CD14-positive monocyte (primary cell): ENCODE data around the gene DTD1. TPM values are rescaled to one million over a fixed set of nuclear protein-coding genes. Genes with fewer than 3 reads are reported as not detected.

Experiments
- DNase-seq, 3 donors: peaks; one replicate each; pipeline ENCODE4 v3.0.0-alpha.2; 2011 to 2022
- H2AFZ ChIP-seq: 2 replicates; pipeline ENCODE4 v1.6.0; 2012; ENCODE audit warnings: mild to moderate bottlenecking, low read depth, low read length, inconsistent platforms; ENCODE audit not compliant: insufficient read depth, poor library complexity, severe bottlenecking
- H3K27ac ChIP-seq, 2 donors: 1 replicate in 1 of 2; 2 replicates in 1 of 2; pipeline ENCODE4 v1.5.1; 2012 to 2013; ENCODE audit warnings: low read length in 2 of 2, control low read depth in 1 of 2, inconsistent platforms in 1 of 2, low read depth in 1 of 2, mild to moderate bottlenecking in 1 of 2
- H3K27me3 ChIP-seq, 2 donors: one replicate each; pipeline versions ENCODE4 v1.6.0 to v1.6.1; 2011 to 2013; ENCODE audit warnings: low read length in 2 of 2; ENCODE audit not compliant: control insufficient read depth in 2 of 2, insufficient read depth in 2 of 2
- H3K36me3 ChIP-seq, 2 donors: replicated peaks in 1 of 2; 1 replicate in 1 of 2; 2 replicates in 1 of 2; pipeline versions ENCODE4 v1.5.1 to v1.6.1; 2012 to 2013; ENCODE audit warnings: low read length in 2 of 2, control low read depth in 1 of 2, inconsistent platforms in 1 of 2, mild to moderate bottlenecking in 1 of 2; ENCODE audit not compliant: insufficient read depth in 2 of 2, control insufficient read depth in 1 of 2
- H3K4me1 ChIP-seq, 2 donors: 1 replicate in 1 of 2; 2 replicates in 1 of 2; pipeline versions ENCODE4 v1.5.1 to v1.6.1; 2012 to 2013; ENCODE audit warnings: low read length in 2 of 2, control low read depth in 1 of 2, inconsistent platforms in 1 of 2, mild to moderate bottlenecking in 1 of 2, moderate library complexity in 1 of 2; ENCODE audit not compliant: insufficient read depth in 2 of 2, control insufficient read depth in 1 of 2
- H3K4me2 ChIP-seq: replicated peaks from 2 replicates; pipeline ENCODE3; 2012; ENCODE audit warnings: low read length, moderate library complexity, mild to moderate bottlenecking; ENCODE audit not compliant: poor library complexity, severe bottlenecking; ENCODE audit errors: extremely low read depth
- H3K4me3 ChIP-seq, 3 experiments: fragments of 200-600 bp in 1 of 3; sonication (generic) in 1 of 3; replicated peaks in 1 of 3; 1 replicate in 2 of 3; 2 replicates in 1 of 3; pipeline ENCODE4 v1.5.1; 2011 to 2013; ENCODE audit warnings: low read length in 3 of 3, mild to moderate bottlenecking in 3 of 3, control low read depth in 2 of 3, low read depth in 2 of 3, inconsistent platforms in 1 of 3, moderate library complexity in 1 of 3
- H3K79me2 ChIP-seq: 2 replicates; pipeline ENCODE4 v1.6.0; 2012; ENCODE audit warnings: mild to moderate bottlenecking, control low read depth, inconsistent platforms, low read length, moderate library complexity; ENCODE audit not compliant: insufficient read depth
- H3K9ac ChIP-seq: 2 replicates; pipeline ENCODE4 v1.6.0; 2017; ENCODE audit warnings: low read length, mild to moderate bottlenecking; ENCODE audit not compliant: insufficient read depth, poor library complexity, severe bottlenecking
- H3K9me3 ChIP-seq, 2 donors: replicated peaks in 1 of 2; 1 replicate in 1 of 2; 2 replicates in 1 of 2; pipeline versions ENCODE4 v1.5.1 to v1.6.1; 2012 to 2013; ENCODE audit warnings: low read length in 2 of 2, control low read depth in 1 of 2; ENCODE audit not compliant: control insufficient read depth in 1 of 2, insufficient read depth in 1 of 2
- H4K20me1 ChIP-seq: 2 replicates; pipeline ENCODE4 v1.6.0; 2012; ENCODE audit warnings: mild to moderate bottlenecking, low read length, control low read depth, moderate library complexity; ENCODE audit not compliant: insufficient read depth
- H3K27ac Mint-ChIP-seq, 7 donors: one replicate each; pipeline ENCODE4 v1.8.0; 2020; ENCODE audit warnings: mild to moderate bottlenecking in 7 of 7, mixed read lengths in 7 of 7, moderate library complexity in 6 of 7, inconsistent platforms in 2 of 7
- H3K27me3 Mint-ChIP-seq, 3 donors: one replicate each; pipeline ENCODE4 v1.8.0; 2021 to 2022; ENCODE audit warnings: low read depth in 3 of 3, mild to moderate bottlenecking in 3 of 3, mixed read lengths in 3 of 3, moderate library complexity in 3 of 3, inconsistent platforms in 1 of 3
- H3K36me3 Mint-ChIP-seq, 2 donors: one replicate each; pipeline ENCODE4 v1.8.0; 2020; ENCODE audit warnings: mixed read lengths in 2 of 2, inconsistent platforms in 1 of 2, mild to moderate bottlenecking in 1 of 2
- H3K4me1 Mint-ChIP-seq: one replicate; pipeline ENCODE4 v1.8.0; 2020; ENCODE audit warnings: mild to moderate bottlenecking, mixed read lengths
- H3K4me3 Mint-ChIP-seq, 2 donors: one replicate each; pipeline ENCODE4 v1.8.0; 2020; ENCODE audit warnings: mild to moderate bottlenecking in 2 of 2, mixed read lengths in 2 of 2, moderate library complexity in 1 of 2
- H3K9me3 Mint-ChIP-seq, 7 donors: one replicate each; pipeline ENCODE4 v1.8.0; 2020 to 2022; ENCODE audit warnings: mixed read lengths in 7 of 7, mild to moderate bottlenecking in 6 of 7, moderate library complexity in 6 of 7, inconsistent platforms in 2 of 7
- CTCF ChIP-seq: fragments of 200-600 bp; IDR thresholded peaks from one replicate; pipeline ENCODE4 v1.8.0; 2022; ENCODE audit warnings: antibody characterized with exemption, mild to moderate bottlenecking
- WGBS: methylation state at CpG from one replicate; pipeline ENCODE4 v1.1.5; 2013; ENCODE audit warnings: missing lambda C conversion rate; ENCODE audit not compliant: insufficient coverage; 5-methylcytosine and 5-hydroxymethylcytosine counted together
- intact Hi-C, 2 donors: fragments of 100-400 bp; cut with micrococcal nuclease; formaldehyde crosslinking; loops; one replicate each; pipeline versions ENCODE4 v1.15.0 to v1.15.1; 2023
- polyA plus RNA-seq, 3 donors: library from polyadenylated mRNA; depleted of rRNA in 1 of 3; unstranded in 2 of 3; stranded (reverse) in 1 of 3; fragments of 300-500 nt in 2 of 3; fragments of >200 nt in 1 of 3; fragmentation: Illumina TruSeq in 2 of 3; gene quantifications; 1 replicate in 2 of 3; 2 replicates in 1 of 3; pipeline ENCODE4 v1.2.3, GENCODE V29; 2012 to 2021

Gene DTD1
- polyA plus RNA-seq, 3 donors = 18.8 to 33.6 (median 26.3) TPM

- Histone ChIP-seq H4K20me1 (no peaks in the 10 kb centered on the region), H3K4me2 (no peak overlapping the region), H3K27ac (no peak overlapping the region), H3K9me3 (no peaks in the 10 kb centered on the region), H3K9ac (no peak overlapping the region), H2AFZ (no peak overlapping the region), H3K36me3 (no peaks in the 10 kb centered on the region), H3K79me2 (no peaks in the 10 kb centered on the region), H3K4me3 (no peak overlapping the region), H3K27me3 (no peaks in the 10 kb centered on the region), H3K4me1 (no peaks in the 10 kb centered on the region)
- Mint-ChIP-seq H3K4me1 (peaks cover 4% of the 10 kb centered on the region), H3K27me3 (no peaks in the 10 kb centered on the region), H3K36me3 (no peaks in the 10 kb centered on the region), H3K27ac (no peak overlapping the region), H3K4me3 (no peak overlapping the region), H3K9me3 (peaks cover 0 to 4% (median 0%) of the 10 kb centered on the region in 7 donors)
- WGBS = 87% methylated on average over 2 of the region's 3 CpGs
- intact Hi-C loops = no loop called here
- no peak for TF ChIP-seq CTCF
- no peak for DNase-seq
These were observed 100.8 kb downstream of the DTD1 start for GRCh38 chr20:18688676-18689075.

GRCh38 chr20:18689557-18689956 lies 101.7 kb downstream of the DTD1 start:
- no peaks in the 10 kb centered on the region for H3K79me2 ChIP-seq
- H3K27ac ChIP-seq = no peak overlapping the region
- no peak overlapping the region for H3K9ac ChIP-seq
- H3K36me3 ChIP-seq = no peaks in the 10 kb centered on the region
- H3K4me1 ChIP-seq = no peaks in the 10 kb centered on the region
- Mint-ChIP-seq H3K27ac (no peak overlapping the region), H3K9me3 (peaks cover 0 to 4% (median 0%) of the 10 kb centered on the region in 7 donors), H3K27me3 (no peaks in the 10 kb centered on the region), H3K36me3 (peaks cover 0 to 3% of the 10 kb centered on the region in 2 donors), H3K4me1 (peaks cover 4% of the 10 kb centered on the region), H3K4me3 (no peak overlapping the region)
- no peak for TF ChIP-seq CTCF
- H2AFZ ChIP-seq = no peak overlapping the region
- no peak overlapping the region for H3K4me2 ChIP-seq
- no CpG with 5 or more reads among the region's 1 CpG for WGBS
- no peaks in the 10 kb centered on the region for H4K20me1 ChIP-seq
- intact Hi-C loops = no loop called here
- no peak for DNase-seq
- H3K4me3 ChIP-seq = no peak overlapping the region
- no peaks in the 10 kb centered on the region for H3K9me3 ChIP-seq
- H3K27me3 ChIP-seq = no peaks in the 10 kb centered on the region
